RWPE2 (cell line): ENCODE data around the gene MACF1.

ENCODE experiments used
- ATAC-seq: fragments of 200-7000 bp; cut with Tn5 transposase; 3 replicates; pipeline ENCODE4 v1.9.1; 2021; ENCODE audit warnings: low read depth
- DNase-seq: peaks from one replicate; pipeline ENCODE4 v3.0.0-alpha.2; 2020; ENCODE audit warnings: low spot score
- H3K27ac ChIP-seq: fragments of 450-650 bp; 2 replicates; pipeline ENCODE4 v1.5.1; 2017; ENCODE audit warnings: mild to moderate bottlenecking; ENCODE audit not compliant: poor library complexity, severe bottlenecking
- H3K27me3 ChIP-seq: fragments of 250-450 bp; sonication (Bioruptor Pico); 2 replicates; pipeline ENCODE4 v1.5.1; 2021; ENCODE audit warnings: mild to moderate bottlenecking, moderate library complexity; ENCODE audit not compliant: insufficient read depth, poor library complexity, severe bottlenecking
- H3K36me3 ChIP-seq: fragments of 250-450 bp; sonication (Bioruptor Pico); 2 replicates; pipeline ENCODE4 v1.5.1; 2020; ENCODE audit warnings: low read depth, mild to moderate bottlenecking, moderate library complexity
- H3K4me1 ChIP-seq: fragments of 250-450 bp; sonication (Bioruptor Pico); 2 replicates; pipeline ENCODE4 v1.5.1; 2021; ENCODE audit warnings: mild to moderate bottlenecking, moderate library complexity; ENCODE audit not compliant: insufficient read depth, poor library complexity, severe bottlenecking
- H3K4me3 ChIP-seq: fragments of 250-450 bp; sonication (Bioruptor Pico); 2 replicates; pipeline ENCODE4 v1.5.1; 2021; ENCODE audit warnings: mild to moderate bottlenecking, moderate library complexity; ENCODE audit not compliant: severe bottlenecking
- H3K9me3 ChIP-seq: fragments of 250-450 bp; sonication (Bioruptor Pico); 2 replicates; pipeline ENCODE4 v1.5.1; 2021; ENCODE audit warnings: mild to moderate bottlenecking, moderate library complexity; ENCODE audit not compliant: severe bottlenecking
- CTCF ChIP-seq: fragments of 450-650 bp; IDR thresholded peaks from one replicate; pipeline ENCODE4 v1.5.1; 2017; ENCODE audit warnings: mild to moderate bottlenecking, moderate library complexity; ENCODE audit not compliant: poor library complexity, severe bottlenecking

Gene MACF1

GRCh38 chr1:39427912-39428311 is 223.4 kb downstream of the MACF1 start:
- DNase-seq, result no peak
- H3K36me3 ChIP-seq, result peaks cover 98% of the 10 kb centered on the region
- H3K9me3 ChIP-seq, result no peaks in the 10 kb centered on the region
- H3K27me3 ChIP-seq, result no peaks in the 10 kb centered on the region
- H3K4me1 ChIP-seq, result no peaks in the 10 kb centered on the region
- no peak for ATAC-seq
- H3K4me3 ChIP-seq, result no peak overlapping the region
- no peak overlapping the region for H3K27ac ChIP-seq
- TF ChIP-seq CTCF, result no peak

- Histone ChIP-seq H3K27me3 (no peaks in the 10 kb centered on the region), H3K27ac (no peak overlapping the region), H3K4me3 (no peak overlapping the region), H3K36me3 (peaks cover 97% of the 10 kb centered on the region), H3K9me3 (no peaks in the 10 kb centered on the region), H3K4me1 (no peaks in the 10 kb centered on the region)
- no peak for DNase-seq
- no peak for ATAC-seq
- no peak for TF ChIP-seq CTCF
Observed at GRCh38 chr1:39431927-39432326, 227.4 kb downstream of the MACF1 start.

- DNase-seq (no peak), ATAC-seq (no peak)
- no peak overlapping the region for H3K27ac ChIP-seq
- no peaks in the 10 kb centered on the region for H3K9me3 ChIP-seq
- no peaks in the 10 kb centered on the region for H3K4me1 ChIP-seq
- H3K4me3 ChIP-seq, result no peak overlapping the region
- TF ChIP-seq CTCF, result no peak
- peaks cover 95% of the 10 kb centered on the region for H3K36me3 ChIP-seq
- no peaks in the 10 kb centered on the region for H3K27me3 ChIP-seq
Observed at GRCh38 chr1:39434797-39435395, 230.4 kb downstream of the MACF1 start.

GRCh38 chr1:39435597-39435996 is 231.1 kb downstream of the MACF1 start:
- no peaks in the 10 kb centered on the region for H3K4me1 ChIP-seq
- no peaks in the 10 kb centered on the region for H3K9me3 ChIP-seq
- H3K36me3 ChIP-seq, result peaks cover 94% of the 10 kb centered on the region
- ATAC-seq, result no peak
- DNase-seq, result no peak
- TF ChIP-seq CTCF, result no peak
- H3K27ac ChIP-seq, result no peak overlapping the region
- no peaks in the 10 kb centered on the region for H3K27me3 ChIP-seq
- no peak overlapping the region for H3K4me3 ChIP-seq

GRCh38 chr1:39436842-39437241 is 232.3 kb downstream of the MACF1 start:
- TF ChIP-seq CTCF, result no peak
- no peaks in the 10 kb centered on the region for H3K27me3 ChIP-seq
- no peaks in the 10 kb centered on the region for H3K4me1 ChIP-seq
- no peak overlapping the region for H3K4me3 ChIP-seq
- DNase-seq (no peak), ATAC-seq (no peak)
- H3K36me3 ChIP-seq, result peaks cover 94% of the 10 kb centered on the region
- no peak overlapping the region for H3K27ac ChIP-seq
- no peaks in the 10 kb centered on the region for H3K9me3 ChIP-seq
